NCI-H2081 treated with DMSO at 0.1 percent for 48 hours (cell line): Measurements from ENCODE around the gene MSH2.
"Not testable (repeated sequence)": the region's sequence is repeated elsewhere in the genome, so short reads cannot be mapped to it uniquely, and the experiment has no call there.

Experiments
- DNase-seq: peaks from one replicate; lab custom pipeline; 2025; lab: John Stamatoyannopoulos, UW

The MSH2 gene

GRCh38 chr2:47484396-47484795 lies 81.4 kb downstream of the MSH2 start:
- DNase-seq: no peak

- no peak for DNase-seq
These were observed 82.2 kb downstream of the MSH2 start for GRCh38 chr2:47485177-47485576.

DNA sequence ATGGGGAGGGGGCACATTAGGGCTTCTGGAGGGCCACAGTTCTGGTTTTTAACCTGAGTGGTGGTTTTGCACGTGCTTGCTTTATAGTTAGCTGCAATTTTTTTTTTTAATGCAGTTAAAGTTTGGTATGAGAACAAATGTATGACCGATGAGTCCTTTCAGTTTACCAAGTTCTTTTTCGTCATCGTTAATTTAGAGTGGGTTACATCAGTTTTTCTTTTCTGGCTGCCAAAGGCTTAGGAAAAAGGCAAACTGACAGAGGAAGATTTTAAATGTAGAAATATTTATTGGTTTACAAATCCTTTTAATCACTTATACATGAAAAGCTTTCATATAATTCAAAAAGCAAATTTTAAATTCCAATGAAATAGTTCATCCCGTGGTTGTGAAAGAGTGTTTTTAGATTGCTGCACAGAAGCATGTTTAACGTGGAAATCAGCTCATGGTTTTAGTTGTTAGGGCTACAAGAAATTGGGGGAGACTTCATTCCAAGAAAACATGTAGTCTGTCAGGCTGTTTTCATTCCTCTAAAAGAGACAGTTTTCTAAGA lies 82.9 kb downstream of the MSH2 start:
- DNase-seq: no peak

- DNase-seq: no peak
These were observed 84.0 kb downstream of the MSH2 start for GRCh38 chr2:47486841-47487497.

GRCh38 chr2:47487498-47487875 lies 84.5 kb downstream of the MSH2 start:
- DNase-seq: no peak

DNA sequence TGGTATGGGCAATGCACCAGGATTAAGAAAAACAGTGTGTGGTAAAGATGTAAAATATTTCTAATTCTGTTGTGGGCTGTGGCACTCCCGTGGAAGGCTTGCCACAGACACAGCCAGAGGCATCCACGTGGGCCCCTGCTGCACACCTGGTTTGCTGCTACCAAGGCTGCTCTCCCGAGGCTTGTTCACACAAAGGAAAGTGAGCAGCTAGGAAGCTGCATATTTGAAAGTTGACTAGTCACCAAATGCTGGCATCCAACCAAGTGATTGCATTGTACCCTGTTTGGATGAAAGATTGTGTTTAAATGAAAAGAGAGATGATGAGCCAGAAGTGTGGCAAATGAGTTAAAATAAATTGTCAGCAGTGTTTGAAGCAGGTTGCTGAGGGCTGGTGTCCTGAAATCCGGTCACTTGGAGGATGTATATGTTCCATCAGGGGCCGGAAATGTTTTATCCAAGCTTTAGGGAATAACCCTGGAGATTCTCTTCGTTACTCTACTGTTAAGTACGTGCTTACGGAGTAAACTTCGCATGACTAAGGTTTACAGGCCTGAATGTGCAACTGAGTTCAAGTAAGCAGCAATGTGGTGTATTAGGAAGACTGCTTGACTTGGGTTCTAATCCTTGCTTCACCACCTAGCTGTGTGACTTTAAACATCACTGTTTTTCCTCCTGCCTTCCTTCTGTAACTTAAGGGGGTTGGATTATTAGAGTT lies 86.1 kb downstream of the MSH2 start:
- DNase-seq: no peak

- no peak for DNase-seq
These were observed 87.5 kb downstream of the MSH2 start for GRCh38 chr2:47490406-47490805.

DNA sequence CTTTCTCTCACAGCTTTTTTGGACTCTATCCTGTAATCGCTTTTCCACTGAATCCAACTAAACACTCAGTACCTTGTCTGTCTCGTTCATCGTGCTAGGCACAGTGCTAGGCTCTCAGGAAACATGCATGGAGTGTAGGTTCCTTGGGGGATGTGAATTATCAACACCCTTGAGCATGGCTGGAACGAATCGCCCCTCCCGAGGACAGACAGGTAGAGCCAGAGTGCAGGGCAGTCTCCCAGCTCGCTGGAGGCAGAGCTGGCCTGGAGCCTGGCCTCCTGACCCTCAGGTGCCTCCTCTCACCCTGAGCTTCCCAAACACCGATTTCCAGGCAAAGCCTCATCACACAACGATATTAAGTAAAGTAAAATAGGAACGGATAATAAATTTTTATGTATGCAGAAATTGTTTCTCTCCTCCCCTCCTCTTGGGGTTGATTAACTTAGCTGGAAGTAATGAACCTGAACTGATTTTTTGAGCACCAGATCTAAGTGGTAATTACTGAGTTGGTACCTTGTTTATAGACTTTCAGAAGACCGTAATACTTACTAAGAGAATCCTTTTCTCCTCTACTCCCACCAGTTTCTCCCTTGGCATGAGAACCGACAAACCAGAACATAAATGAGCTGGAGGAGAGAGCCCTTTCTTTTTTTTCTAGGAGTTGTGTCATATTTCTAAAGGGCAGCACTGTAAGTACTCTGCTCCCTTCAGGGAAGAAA lies 90.5 kb downstream of the MSH2 start:
- no peak for DNase-seq

- DNase-seq: no peak
These were observed 91.5 kb downstream of the MSH2 start for GRCh38 chr2:47494267-47495130.

DNA sequence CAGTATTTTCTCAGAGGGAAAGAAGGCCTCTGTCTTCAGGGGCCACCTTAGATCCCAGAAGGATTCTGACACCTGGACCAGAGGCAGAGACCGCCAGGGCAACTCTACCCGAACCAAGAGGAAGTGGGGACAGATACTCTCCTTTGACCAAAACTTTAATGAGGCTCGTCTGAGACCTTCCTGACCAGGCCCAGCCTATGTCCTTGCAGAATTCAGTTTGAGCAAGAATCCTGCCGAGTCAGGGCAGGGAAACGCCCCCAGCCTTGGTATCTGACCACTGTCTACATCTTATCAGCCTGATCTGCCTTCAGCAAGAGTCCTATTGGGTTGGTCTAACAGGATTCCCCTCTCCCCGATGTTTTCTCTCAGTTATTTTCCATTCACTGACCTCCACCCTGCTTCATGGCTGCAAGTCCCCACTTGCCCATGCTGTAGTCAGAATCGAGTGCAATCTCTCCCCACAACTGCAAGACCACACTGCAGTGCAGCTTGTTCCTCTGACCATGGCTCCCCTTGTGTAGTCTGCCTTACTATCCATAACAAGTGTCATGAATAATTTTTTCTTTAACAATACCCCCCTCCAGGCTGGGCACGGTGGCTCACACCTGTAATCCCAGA lies 95.0 kb downstream of the MSH2 start:
- DNase-seq: no peak

- DNase-seq: no peak
These were observed 96.1 kb downstream of the MSH2 start for GRCh38 chr2:47499093-47499492.

DNA sequence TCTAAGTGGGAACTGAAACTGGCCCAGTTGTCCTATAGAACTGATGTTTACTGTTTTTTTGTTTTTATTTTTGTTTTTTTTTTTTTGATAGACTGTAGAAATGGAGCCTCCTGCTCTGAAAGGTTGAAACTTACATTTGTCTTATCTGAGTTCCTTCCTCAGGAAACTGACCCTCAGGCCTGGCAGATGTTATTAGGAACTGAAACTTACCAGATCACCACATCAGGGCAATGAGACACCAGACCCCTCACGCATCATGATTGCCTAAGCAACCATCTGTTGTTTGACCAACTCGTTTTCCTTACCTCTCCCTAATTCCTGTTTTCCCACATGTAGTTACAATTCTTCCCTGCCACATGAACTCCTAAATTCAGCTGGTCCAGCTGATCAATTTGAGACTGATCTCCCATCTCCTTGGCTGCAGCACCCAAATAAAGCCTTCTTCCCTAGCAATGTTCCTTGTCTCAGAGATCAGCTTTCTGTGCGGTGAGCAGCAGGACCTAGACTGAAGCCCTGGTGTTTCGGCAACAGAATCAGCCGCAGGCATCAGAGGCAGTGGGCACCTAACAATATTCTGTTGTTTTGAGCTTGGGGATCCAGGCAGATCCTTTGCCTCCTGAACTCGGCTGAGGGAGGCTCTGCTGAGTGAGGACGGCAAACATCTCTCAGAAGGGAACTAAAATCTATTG lies 96.8 kb downstream of the MSH2 start:
- no peak for DNase-seq

- DNase-seq: no peak
These were observed 98.6 kb downstream of the MSH2 start for GRCh38 chr2:47501374-47502200.

DNA sequence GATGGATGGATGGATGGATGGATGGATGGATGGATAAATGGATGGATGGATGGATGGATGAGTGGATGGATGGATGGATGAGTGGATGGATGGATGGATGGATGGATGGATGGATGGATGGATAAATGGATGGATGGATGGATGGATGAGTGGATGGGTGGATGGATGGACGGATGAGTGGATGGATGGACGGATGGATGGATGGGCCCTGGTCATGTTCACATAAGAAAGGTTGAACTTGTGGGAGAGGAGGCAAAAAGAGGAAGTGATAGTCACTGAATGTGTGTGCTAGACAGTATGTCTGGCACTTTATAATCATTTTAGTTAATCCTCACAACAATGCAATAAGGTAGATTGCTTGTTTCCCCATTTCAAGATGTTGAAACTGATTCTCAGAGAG lies 99.5 kb downstream of the MSH2 start:
- DNase-seq: not testable (repeated sequence)

- no peak for DNase-seq
These were observed 100.6 kb downstream of the MSH2 start for GRCh38 chr2:47503481-47504070.

DNA sequence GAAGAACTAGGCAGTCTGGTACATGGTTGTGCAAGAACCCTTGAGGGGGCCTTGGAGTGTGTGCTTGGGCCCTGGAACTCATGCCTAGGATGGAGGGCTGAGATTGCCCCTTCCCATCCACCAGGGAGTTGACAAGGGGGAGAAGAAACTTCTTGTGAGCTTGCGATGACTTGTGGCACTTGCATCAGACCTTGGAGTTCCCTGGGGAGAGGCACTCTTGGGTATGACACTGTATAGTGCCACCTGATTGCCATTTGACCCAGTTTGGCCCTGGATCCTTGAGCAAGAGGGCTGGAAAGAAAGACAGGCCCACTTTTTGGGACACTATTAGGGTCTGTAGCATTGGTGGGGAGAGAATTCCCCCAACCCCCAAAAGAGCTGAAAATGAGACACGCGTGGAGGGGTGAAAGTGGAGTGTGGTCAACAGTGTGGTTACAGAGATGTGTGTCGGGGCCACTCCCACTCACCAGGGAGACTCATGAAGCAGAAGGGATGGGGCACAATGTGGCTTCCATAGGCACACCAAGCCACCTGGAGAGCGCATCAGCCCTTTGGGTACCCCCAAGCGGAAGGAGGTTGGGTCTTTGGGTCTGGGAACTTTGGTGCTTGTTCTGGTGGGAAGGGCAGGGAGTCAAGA lies 101.3 kb downstream of the MSH2 start:
- no peak for DNase-seq

GRCh38 chr2:47506024-47506423 lies 103.1 kb downstream of the MSH2 start:
- no peak for DNase-seq

DNA sequence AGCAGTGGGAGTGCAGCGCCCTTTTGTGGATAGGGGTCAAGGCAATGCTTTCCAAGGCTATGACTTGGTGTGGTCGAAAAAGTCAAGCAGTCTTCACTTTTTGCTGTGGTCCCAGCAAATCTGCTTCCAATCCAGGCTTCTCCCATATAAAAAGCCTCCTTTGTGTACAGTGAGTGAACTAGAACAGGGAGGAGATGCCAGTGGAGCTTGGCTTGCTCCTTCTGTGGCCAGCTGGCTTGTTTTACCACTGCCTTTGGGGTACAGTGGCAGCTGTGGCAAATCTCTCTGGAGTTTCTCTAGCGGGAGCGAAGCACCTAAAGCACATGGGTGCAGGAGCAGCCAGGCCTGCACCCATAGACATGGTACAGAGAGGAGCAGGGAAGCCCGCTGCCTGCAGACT lies 103.5 kb downstream of the MSH2 start:
- no peak for DNase-seq

GRCh38 chr2:47508080-47508479 lies 105.1 kb downstream of the MSH2 start:
- DNase-seq: no peak
